NCI-H2171 treated with DMSO at 0.1 percent for 48 hours (cell line): Measurements from ENCODE around the gene MXD3.
"Not testable (repeated sequence)": the region's sequence is repeated elsewhere in the genome, so short reads cannot be mapped to it uniquely, and the experiment has no call there.

Experiments used
- DNase-seq: peaks from one replicate; lab custom pipeline; 2025; lab: John Stamatoyannopoulos, UW

Gene MXD3

DNA sequence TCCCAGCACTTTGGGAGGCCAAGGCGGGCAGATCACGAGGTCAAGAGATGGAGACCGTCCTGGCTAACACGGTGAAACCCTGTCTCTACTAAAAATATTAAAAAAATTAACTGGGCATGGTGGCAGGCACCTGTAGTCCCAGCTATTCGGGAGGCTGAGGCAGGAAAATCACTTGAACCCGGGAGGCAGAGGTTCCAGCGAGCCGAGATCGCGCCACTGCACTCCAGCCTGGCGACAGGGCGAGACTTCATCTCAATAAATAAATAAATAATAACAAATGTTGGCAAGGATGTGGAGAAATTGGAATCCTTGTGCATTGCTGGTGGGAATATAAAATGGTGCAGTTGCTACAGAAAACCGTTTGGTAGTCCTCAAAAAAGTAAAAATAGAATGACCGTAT lies 31.3 kb upstream of the MXD3 start:
- not testable (repeated sequence) for DNase-seq

DNA sequence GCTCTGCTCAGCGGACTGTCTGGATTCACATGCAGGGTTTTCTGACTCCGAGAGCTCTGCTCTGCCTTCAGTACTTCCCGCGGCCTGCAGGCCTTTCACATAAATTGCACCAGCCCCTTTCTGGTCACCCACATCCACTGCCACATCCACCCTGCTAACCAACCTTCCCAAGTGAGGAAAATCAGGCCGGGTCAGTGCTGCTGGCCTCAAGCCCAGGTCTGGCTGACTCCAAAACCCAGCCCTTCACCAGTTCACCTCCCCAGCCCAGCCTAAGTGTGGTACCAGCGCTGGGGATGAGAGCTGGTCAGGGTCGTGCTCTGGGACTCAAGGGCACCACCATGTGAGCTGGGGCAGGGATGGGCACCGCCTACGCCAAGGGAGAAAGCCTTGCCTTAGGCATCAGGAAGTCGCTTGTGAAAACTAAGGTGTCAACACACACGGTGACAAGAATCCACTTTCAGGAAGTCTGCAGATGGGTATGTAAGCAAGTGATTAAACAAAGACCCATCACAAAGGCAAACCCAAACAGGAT lies 27.5 kb upstream of the MXD3 start:
- DNase-seq, result no peak

DNA sequence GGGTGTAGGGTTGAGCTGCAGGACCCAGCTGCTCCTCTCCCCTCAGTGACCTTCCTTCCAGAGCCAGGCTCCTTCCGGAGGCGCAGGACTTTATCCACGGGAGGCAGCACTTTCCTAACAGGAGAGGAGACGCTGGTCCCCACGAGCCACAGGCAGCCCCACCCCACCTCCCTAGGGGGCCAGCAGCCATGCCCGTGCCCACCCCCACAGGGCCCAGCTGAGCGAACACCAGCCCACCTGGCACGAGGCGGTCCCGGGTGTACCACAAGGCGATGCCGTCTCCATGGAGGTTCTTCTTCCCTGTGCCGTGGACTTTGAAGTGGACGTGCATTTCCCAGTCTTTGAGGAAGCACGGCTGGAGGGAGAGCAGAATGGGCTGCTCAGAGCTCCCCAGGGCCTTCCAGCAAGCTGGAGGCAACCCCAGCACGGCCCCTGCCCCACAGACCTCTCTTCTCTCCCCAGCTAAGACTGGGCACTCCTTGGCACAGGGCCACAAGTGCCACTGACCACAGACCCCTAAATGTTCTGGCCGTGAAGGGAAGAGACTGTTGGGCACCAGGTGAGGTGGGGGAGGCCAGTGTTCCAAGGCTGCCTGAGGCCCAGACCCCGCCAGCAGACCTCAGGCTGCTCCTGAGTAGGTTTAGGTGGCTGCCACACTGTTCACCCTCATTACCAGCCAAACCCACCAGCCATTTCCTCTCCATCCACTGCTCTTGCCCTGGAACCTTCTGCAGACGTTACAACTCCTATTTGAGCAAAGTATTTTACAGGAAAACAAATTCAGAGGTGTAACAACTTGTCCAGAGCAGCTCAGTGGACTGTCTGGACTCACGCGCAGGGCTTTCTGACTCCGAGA lies 26.8 kb upstream of the MXD3 start:
- no peak for DNase-seq

DNA sequence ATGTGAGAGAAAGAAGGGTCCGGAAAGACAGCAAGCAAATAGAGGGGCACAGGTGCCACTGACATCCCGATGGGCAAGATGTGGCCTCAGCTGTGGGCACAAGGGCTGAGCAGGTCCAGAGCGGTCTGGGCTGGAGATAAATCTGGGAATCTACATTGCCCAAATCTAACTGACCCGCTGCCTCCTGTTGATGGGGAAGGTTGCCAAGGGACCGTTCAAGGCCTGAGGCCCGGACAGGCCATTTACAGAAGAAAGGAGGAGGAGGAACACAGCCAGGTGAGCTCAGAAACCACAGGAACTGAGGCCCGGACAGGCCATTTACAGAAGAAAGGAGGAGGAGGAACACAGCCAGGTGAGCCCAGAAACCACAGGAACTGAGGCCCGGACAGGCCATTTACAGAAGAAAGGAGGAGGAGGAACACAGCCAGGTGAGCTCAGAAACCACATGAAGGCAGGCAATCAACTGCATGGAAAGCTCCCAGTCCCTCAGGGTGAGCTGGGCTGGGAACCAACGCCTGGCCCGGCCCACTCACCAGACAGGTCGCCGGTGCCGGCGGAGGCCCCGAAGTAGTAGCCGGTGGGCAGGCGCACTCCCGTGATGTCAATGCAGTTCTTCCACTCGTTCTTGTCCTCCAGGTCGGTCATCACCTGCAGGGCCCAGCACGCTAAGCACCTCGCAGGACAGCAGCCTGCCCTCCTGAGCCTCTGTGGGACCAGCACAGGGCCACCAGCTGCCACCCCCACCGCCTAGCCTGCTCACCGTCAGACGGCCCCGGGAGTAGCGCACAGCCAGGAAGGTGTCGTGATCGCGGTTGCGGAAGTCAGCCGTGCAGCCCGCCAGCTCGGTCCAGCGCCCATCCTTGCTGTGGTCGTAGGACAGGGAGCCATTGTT lies 25.2 kb upstream of the MXD3 start:
- DNase-seq, result no peak

DNA sequence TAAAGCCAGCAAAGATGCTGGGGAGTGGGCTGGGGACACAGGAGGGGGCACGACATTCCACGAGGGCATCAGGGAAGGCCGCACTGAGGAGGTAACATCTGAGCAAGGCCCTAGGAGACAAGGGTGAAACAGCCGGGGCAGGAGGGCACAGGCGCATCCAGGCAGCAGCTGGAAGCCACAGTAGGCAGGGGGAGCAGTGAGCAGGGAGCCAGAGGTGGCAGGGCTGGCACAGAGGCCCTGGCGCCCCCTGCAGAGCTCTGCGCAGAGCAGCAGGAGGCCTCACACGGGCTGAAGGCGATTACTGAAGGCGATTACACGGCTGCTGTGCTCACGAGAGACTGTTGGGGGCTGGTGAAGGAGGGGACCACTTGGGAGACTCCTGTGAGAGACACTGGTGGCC lies 24.4 kb upstream of the MXD3 start:
- peak; percentile 3 for DNase-seq

DNA sequence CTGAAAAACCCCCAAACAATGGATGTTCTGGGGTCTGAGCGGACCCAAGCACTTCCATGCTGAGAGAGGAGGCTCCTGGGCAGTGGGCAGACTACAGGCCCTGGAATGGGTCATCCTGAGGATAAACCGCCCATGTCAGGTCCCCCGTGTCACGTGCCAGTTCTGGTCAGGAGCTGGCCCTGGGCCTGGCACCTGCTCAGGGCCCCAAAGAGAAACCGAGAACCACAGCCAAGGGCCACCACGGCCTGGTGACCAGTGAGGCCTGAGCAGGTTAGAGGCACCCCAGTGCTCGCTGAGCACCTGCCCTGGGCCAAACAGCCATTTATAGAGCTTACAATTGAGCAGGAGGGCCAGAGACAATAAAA lies 24.0 kb upstream of the MXD3 start:
- DNase-seq, result no peak

DNA sequence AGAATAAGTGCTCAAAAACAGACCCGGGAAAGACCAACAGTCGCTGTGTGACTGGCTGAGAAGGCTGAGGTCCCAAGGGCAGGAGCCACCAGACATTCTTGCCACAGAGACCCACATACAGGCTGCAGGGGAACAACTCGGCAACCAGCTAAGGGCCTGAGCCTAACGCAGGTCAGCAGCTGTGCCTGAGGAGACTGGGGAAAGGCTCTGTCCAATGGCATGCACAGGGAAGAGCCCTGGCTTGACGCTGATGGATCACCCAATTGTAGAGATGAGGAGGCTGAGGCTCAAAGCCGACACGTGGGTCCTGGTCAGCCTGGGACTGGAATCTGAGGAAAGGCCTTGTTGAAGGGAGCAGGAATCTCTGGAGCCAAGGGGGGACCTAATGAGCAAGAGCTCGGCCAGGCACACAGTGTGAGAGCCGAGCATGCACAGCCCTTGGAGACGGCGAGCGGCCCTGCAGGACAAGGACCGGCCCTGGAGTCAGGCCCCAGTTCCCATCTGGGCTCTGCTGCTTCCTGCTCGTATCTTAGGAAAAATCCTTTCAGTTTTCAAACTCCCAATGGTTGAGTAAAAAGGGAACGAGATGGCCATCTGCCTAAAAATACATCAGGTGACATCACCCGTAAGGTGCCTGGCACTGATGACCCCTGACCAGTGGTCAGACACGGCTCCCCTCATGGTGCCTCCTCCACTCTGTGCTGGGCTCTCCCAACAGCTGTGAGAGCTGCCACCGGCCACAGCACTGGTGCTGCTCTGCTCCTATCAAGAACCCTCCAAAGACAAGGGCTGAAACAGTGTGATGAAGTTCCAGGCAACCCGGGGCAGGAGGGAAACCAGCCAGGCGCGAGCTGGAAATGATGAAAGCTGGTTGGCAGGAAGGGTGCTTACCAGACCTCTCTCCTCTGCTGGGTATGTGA lies 23.3 kb upstream of the MXD3 start:
- no peak for DNase-seq

DNA sequence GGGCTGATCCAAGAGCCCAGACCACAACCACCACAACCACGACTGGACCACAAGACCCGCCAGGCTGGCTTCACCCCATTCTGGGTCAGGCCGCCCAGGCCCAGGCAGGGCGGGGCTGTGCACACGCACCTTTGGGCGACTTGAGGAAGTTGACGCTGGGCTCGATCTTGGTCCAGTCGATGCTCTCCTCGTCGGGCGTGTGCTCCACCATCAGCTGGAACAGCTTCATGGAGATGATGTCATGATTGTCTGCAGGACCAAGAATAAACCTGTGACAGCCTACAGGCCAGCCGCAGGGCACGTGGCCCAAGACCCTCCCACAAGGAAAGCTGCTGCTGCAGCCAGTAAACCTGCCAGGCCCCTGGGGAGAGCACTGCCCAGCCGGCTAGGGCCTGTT lies 22.5 kb upstream of the MXD3 start:
- no peak for DNase-seq

DNA sequence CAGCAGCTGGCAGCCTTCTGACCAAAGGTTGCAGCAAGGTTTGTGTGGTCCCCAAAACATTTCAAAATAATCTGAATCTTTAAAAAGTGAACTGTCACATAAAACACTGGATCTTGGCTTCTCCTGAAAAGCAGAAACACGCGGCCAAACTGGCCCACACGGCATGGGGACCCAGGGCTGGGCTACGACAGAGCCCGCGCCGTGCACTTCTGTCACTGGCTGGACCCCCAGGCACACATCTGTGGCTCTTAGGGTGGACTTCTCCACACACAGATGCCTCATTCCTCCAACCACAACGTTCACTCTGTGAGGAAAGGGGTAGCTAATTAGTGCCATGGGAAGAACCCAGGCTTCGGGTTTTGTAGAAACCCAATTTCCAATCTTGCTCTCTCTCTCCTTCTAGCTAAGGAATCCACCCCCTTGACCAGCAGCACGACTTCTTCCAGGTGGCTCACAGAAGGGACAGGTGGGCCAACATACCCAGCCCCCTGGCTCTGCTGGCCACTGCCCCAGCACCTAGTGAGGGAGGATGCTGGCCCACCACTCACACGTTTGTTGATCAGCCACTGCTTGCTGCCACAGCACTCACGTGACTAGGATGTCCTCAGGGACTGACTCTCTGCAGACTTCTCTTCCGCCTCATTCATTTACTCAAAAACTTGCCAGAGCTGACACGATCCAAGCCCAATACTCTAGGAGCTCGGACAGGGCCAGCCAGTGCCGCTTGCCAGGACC lies 21.9 kb upstream of the MXD3 start:
- no peak for DNase-seq

DNA sequence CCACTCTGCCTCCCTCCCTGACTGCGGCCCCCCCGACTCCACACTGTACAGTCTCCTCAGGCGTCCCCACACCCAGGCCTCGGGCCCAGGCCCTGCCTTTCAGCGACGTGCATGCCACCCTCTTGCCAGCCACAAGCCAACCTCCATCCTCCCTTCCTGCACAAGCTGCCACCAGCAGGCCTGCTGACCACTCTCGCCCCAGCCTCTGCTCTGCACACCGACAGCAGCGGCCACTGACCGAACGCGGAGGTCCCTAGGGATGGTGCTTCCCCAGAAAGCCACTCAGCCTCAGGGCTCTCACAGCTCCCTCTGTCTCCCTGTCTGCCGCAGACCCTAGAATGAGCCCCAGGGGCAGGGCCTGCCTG lies 21.2 kb upstream of the MXD3 start:
- no peak for DNase-seq

DNA sequence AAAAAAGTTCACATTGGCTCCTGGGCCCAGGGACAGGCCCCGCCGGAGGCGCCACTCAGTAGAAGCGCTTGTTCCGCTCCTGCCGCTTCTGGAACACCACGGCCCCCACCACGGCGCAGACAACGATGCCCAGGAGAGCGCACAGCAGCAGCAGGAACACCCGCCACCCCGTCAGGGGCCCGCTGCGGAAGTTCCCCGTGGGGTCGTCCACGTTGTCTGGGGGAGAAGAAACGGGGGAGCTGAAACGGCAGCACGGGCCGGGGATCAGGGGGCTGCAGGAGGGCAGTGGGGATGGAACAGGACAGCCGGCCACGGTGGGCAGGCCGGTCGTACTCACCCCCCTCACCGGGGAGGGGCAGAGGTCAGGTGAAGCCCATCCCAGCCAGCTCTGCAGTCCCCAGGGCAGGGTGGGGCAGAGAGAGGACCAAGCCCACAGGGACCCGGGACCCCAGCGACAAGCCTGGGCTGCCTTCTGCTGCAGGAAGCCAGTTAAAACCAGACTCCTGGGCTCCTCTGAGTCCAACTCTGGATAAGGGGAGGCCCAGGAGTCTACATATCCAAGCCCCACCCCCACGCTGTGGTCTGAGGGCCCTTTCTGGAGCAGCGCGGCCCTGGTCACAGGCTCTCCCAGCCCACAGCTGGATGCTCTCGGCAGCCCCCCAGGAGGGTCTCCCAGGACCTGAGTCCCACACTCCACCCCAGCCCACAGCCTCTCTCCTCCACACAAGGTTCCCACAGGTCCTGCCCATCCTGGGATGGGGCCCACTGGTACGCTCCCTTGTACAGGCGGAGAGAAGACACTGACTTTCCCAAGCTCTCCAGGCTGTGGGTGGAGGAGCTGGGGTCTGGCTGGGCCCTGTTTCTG lies 20.6 kb upstream of the MXD3 start:
- no peak for DNase-seq

DNA sequence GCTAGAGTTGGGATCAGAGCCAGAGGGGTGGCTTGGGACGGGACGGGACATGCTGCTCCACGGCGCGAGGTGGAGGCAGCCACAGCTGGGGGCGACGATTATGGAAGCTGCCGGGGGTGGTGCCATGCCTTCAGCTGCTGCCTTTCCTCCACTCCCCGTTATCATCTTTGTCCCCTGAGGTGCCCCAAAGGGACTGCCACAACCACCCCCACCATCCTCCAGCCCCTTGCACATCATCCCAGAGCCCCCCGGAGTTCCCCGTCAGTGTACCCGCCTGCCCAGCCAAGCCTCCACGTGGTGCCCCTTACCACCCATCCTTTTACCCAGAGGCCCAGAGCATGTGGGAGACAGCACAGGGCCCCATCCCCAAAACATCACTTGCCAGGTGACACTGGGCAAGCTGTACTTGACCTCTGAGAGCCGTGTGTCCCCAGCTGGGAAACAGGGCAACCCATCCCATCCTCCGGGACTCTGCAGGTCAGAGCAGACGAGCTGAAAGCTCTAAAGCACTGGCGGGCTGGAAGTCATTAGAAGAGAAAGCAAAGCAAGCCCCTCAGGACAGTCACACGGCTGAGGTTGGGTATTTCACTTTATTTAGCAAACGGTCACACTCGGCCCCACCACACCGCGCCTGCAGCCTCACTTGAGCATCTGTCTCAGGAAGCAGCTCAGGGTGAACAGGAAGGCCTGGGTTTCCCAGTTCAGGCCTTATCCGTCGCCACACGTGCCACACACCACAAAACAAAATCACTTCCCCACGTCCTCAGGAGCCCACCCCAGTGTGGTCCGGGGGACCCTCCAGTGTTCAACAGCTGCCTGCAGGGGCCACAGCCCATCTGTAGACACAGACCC lies 19.5 kb upstream of the MXD3 start:
- DNase-seq, result no peak

DNA sequence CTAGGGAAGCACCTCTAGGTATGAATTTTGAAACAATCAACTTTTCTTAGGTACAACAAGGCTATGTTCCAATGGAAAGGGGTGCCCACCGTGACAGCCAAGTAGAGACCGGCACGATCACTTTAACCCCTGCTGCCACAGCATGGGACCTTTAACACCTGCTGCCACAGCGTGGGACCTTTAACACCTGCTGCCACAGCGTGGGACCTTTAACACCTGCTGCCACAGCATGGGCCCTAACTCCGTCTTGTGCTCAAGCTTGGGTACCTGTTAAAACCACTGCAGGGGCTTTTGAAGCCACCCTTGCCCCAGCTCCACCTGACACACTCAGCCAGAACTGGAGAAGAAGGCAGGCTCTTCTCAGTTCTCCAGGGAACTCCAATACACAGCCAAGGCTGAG lies 18.2 kb upstream of the MXD3 start:
- DNase-seq, result no peak

DNA sequence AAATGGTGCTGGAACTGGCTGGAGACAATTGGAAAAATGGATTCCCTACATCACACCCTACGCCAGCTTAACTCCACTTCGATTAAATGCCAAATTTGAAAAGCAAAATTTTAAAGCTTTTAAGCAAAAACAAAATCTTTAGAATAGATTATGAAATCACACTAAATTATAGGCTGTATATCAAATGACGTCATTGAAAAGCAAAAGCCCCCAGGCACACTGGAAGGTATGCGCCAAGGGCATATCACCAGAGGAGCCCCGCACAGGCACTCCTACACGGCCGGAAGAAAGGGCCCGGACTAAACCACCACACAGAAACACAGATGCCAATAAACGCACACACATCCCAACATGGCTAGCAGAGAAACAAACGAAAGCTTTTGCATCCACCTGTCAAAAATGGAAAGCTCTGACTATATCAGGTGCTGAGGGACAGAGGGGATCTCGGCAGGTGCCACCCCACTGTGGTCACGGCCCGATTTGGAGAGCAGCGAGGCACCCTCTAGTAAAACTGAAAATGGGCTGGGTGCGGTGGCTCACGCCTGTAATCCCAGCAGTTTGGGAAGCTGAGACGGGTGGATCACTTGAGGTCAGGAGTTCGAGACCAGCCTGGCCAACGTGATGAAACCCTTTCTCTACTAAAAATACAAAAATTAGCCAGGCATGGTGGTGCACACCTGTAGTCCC lies 17.0 kb upstream of the MXD3 start:
- DNase-seq, result no peak

DNA sequence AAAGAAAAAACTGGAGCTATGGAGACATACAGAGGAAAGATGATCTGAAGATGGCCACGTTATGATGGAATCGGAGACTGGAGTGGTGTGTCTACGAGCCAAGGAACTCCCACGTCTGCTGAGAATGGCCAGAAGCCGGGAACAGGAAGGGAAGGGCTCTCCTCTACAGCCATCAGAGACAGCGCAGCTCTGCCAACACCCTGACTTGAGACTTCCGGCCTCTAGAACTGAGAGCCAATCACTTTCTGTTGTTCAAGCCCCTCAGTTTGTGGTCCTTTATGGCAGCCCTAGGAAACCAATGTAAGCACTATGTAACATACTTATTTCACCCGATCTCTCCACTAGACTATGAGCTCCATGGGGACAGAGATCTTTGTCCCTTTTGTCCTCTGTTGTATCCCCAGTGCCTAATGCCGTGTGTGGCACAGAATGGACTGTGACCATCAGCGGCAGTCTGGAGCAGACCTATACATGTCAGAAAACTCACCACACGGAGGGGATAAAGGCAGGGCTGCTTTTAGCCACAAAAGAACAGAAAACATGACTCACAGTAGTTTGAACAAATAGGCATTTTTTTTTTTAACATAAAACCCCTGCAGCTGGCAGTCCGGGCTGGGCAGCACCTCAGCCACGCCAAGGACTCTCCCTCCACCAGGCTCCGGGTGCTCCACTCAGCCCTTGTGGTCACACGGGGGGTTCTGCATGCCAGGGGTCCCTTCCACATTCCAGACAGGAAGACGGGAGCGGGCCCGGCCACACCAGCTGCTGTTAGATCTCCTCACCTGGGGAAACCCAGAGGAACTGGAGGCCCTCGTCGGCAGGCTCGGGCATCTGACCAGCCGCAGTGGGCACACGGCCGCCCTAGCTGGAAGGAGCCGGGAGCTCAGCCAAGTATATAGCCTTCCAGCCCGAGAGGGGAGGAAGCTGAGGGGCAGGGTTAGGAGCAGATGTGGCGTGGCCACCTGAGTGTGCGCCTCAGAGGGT lies 16.1 kb upstream of the MXD3 start:
- DNase-seq, result no peak

DNA sequence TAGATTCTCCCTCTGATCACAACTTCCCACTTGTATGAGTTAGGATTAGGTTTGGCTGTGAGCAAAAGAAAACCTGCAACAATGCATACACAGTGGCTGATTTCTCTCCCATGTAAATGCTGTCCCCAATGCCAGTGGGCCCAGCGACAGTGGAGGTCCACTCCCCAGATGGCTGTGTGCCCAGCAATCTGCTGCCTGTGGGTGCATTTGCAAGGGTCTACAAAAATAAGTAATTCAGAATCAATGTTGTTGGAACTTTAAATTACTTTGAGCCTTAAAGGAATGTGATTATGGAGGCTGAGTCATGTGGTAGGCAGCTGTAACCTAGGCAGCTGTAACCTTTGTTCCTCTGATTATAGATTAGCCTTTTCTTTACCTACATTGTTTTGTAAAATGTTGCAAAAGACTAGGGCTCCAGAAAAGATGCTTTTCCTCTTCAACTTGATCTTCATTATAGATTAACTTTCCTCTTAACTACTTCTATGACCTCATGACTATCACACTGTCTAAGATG lies 14.2 kb upstream of the MXD3 start:
- DNase-seq, result no peak

DNA sequence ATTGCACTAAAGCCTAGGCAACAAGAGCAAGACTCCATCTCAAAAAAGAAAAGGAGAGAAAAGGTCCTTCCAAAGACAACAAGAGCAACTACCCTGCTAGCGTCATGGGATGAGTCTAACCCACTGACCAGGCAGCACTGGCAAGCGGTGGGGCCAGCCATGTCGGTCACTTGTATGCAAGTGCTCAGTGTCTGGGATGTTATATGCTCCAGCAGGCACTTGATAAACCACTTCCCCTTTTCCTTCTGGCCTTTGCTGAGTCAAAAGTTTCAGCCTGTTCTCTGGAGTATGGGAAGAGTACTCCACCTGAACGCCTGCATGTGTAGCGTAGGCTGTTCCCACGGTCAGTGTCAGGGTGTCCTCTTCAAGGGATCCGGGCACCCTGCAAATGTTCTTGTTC lies 9.2 kb upstream of the MXD3 start:
- no peak for DNase-seq
